ENCODE results near the gene RGL3. TPM values are rescaled to one million over a fixed set of nuclear protein-coding genes. Genes with fewer than 3 reads are reported as not detected.

Gene RGL3
- total and polyA plus RNA-seq, 4 donors: 2.4 to 19.8 (median 7.8) TPM

GRCh38 chr19:11390359-11390758 lies 28.8 kb downstream of the RGL3 start:
- no peak overlapping the region for H3K27ac ChIP-seq (ENCODE audit: low read depth in 1 of 2, low read length in 2 of 2)
- no peaks in the 10 kb centered on the region for H3K27me3 ChIP-seq (ENCODE audit: control insufficient read depth in 4 of 4, insufficient read depth in 4 of 4, low read length in 3 of 4)
- peaks cover 0 to 5% (median 2%) of the 10 kb centered on the region in 4 donors for H3K36me3 ChIP-seq (ENCODE audit: control insufficient read depth in 4 of 4, insufficient read depth in 3 of 4, low read depth in 1 of 4, low read length in 3 of 4)
- TF ChIP-seq RAD21 (IDR thresholded peaks at IDR 0.05): no peak
- no peak for TF ChIP-seq NR2F2 (IDR thresholded peaks at IDR 0.05)
- no peak for TF ChIP-seq ZBTB33 (IDR thresholded peaks at IDR 0.05)
- no peak for TF ChIP-seq HNF4A (conservative IDR thresholded peaks at IDR 0.05)
- no peak for TF ChIP-seq TAF1 (conservative IDR thresholded peaks at IDR 0.05)
- TF ChIP-seq FOXA2 (IDR thresholded peaks at IDR 0.05): no peak
- no peak for TF ChIP-seq REST (IDR thresholded peaks at IDR 0.05)
- TF ChIP-seq MAX (IDR thresholded peaks at IDR 0.05): no peak
- TF ChIP-seq HNF4G (IDR thresholded peaks at IDR 0.05): no peak
- no peak for TF ChIP-seq FOXA1 (IDR thresholded peaks at IDR 0.05)
- TF ChIP-seq RXRA (IDR thresholded peaks at IDR 0.05): no peak
- no peak for TF ChIP-seq JUND (IDR thresholded peaks at IDR 0.05)
- TF ChIP-seq CTCF (IDR thresholded peaks at IDR 0.05; ENCODE audit: low read depth, low read length, missing input control): no peak
- no peak for TF ChIP-seq EGR1 (IDR thresholded peaks at IDR 0.05; ENCODE audit: low read depth in 2 of 2)
- no peak for TF ChIP-seq ATF3 (IDR thresholded peaks at IDR 0.05)
- TF ChIP-seq GABPA (IDR thresholded peaks at IDR 0.05 in 1 of 2, conservative IDR thresholded peaks at IDR 0.05 in 1 of 2): no peak
- TF ChIP-seq YY1 (IDR thresholded peaks at IDR 0.05): no peak
- DNase-seq (ENCODE audit: low spot score): no peak
- H3K9me3 ChIP-seq (ENCODE audit: control insufficient read depth in 4 of 4, low read length in 3 of 4): peaks cover 0 to 5% (median 0%) of the 10 kb centered on the region in 4 donors
- WGBS: 96% methylated on average over 2 of the region's 2 CpGs
- no peak overlapping the region for H3K4me3 ChIP-seq (ENCODE audit: low read depth in 1 of 3, low read length in 3 of 3)
- no peak overlapping the region for H3K9ac ChIP-seq (ENCODE audit: low read depth in 1 of 2, low read length in 2 of 2)
- no peaks in the 10 kb centered on the region for H3K4me1 ChIP-seq (ENCODE audit: control insufficient read depth in 4 of 4, insufficient read depth in 4 of 4, low read length in 3 of 4)

All from liver (tissue), 9 donors.